ENCODE measurements around the gene SYNPO.

Gene SYNPO

DNA sequence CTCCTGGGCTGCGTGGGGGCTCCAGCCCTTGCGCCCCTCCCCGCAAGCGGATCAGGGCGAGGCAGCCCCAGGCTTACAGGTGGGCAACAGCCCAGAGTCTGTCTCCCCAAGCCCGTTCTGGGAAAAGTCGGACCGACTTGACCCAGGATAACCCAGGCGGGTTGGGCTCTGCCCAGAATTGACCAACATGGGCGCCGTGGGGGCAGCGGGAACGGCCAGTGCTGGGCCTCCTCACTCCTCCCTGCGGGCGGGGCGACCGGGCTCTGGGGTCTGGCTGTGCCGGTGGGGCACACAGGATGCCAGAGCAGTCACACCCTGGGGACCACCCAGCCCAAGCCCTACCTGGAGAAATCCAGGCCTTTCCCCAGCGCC is 15.3 kb upstream of the SYNPO start:
- no peak for ATAC-seq

DNA sequence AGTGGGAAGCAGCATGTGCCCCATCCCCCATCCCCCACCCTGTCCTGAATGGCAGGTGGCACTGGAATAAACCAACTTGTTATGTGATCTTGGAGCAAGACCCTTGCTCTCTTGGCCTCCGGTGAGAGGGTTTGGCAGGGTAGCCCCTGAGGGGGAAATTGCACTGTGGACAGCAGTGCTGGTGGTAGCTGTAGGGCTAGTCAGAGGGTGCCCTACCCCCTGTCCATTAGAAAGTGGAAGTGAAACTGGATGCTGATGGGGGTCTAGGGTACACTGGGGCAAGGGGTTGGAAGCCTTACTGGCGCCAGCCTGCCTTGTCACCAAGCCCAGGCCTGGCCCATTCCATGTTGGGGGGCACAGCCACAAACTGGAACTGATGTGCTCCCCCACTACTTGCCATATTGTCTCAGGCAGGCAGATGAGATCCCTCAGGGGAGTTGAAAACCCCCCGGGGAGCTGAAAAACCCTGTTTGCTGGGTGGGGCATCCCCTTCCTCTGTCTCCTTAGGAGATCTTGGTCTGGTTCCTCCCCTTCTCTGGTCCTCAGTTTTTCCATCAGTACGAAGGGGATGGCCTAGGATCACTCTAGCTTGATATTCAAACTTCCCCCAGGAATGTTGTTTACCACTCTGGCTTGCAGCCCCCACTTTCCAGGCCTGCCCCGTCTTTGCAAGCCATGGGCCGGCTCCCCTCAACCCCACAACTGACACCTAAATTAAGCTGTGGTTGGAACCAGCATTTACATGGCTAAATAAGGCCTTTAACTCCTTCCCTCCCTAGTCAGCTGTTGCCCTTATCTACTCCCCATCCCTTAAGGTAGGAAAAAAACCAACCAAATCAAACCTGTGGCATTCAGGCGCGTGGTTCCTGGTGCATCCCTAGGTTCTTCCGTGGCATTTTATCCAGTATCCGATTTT is 14.4 kb upstream of the SYNPO start:
- peak in 1 of 2 donors; percentile 21 for ATAC-seq

DNA sequence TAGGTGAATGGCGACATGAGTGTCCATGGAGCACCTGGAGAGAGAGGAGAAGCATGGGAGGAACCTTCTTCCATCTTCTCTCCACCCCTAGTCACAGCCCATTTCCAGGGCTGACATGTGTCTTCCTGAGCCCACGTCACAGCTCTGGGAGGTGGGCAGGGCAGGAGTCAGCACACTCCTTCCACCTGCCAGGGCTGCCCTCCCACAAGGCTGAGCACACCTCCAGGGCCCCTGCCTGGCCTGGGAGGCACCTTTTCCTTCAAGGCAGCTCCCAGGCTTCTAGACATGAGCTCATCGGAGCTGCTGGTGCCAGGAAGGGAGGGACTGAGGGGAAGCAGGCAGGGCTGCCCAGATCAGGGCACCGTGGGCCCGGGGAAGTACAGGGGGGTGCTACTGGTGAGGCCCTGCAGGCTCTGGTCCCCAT is 13.6 kb upstream of the SYNPO start:
- ATAC-seq: no peak

DNA sequence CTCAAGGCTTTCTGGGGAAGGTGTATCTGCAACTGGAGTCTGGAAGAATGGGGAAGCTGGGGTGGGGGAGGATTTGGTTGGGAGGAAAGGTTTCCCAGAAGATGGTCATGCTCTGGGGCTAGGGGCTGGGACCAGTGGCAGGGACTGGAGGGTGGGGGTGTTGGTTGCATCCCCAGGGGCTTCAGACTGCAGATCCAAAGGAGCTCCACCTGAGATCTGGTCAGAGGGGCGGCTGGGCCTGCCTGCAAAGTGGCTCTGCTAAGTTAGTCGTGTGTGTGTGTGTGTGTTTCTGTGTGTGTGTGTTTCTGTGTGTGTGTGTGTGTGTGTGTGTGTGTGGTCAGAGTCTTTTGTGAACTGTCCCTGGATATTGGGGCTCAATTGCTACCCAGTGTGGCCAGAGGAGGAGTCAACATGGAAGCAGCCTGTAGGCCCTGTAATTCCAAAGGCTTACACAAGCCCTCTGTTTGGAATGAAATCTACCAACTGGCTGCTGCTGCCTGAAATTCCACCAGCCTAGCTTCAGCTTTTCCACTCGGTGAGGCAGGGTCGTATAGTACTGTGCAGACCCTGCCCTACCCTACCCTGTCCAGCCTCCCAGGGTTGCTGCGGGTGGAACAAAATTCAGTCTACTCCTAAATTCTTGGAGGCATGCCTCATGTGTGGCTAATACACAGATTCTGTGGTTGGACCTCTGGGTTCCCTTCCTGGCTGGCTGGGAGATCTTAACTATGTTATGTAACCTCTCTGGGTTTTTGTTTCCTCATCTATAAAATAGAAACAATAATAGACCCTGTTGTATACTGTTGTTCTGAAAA is 12.5 kb upstream of the SYNPO start:
- ATAC-seq: no peak

DNA sequence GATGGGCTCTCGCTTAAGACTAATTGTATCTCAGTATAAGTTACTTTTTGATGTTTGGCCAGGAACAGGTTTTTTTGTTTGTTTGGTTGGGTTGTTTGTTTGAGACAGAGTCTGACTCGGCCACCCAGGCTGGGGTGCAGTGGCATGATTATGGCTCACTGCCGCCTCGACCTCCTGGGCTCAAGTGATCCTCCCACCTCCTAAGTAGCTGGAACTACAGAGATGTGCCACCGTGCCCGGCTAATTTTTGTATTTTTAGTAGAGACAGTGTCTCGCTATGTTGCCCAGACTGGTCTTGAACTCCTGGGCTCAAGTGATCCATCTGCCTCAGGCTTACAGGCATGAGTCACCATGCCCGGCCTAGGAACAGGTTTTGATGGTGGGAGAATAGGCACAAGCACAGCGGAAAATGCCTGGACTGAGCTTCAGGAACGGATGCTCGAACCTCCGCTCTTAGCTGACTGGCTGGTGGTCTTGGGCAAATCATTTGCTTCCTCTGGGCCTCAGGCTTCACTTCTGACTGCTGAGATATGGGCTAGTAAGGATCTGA is 11.4 kb upstream of the SYNPO start:
- ATAC-seq: no peak

DNA sequence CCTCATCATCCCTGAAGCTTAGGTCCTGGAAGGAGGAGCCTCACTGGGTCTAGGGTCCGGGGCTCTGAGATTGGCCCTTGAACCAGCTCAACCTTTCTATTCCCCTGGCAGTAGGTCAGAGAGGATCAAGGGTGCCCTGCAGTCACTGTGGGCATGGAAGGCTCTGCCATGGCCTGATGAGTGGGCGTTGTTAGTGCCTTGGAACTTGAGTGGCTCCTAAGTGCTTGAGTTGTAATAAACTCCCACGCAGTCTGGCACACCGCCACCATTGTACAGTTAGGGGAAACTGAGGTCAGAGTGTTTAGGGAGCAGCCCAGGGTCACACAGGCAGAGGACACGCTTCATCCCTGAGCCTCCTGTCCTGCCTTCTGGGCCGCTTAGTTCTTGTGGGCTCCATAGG is 10.4 kb upstream of the SYNPO start:
- ATAC-seq: no peak

DNA sequence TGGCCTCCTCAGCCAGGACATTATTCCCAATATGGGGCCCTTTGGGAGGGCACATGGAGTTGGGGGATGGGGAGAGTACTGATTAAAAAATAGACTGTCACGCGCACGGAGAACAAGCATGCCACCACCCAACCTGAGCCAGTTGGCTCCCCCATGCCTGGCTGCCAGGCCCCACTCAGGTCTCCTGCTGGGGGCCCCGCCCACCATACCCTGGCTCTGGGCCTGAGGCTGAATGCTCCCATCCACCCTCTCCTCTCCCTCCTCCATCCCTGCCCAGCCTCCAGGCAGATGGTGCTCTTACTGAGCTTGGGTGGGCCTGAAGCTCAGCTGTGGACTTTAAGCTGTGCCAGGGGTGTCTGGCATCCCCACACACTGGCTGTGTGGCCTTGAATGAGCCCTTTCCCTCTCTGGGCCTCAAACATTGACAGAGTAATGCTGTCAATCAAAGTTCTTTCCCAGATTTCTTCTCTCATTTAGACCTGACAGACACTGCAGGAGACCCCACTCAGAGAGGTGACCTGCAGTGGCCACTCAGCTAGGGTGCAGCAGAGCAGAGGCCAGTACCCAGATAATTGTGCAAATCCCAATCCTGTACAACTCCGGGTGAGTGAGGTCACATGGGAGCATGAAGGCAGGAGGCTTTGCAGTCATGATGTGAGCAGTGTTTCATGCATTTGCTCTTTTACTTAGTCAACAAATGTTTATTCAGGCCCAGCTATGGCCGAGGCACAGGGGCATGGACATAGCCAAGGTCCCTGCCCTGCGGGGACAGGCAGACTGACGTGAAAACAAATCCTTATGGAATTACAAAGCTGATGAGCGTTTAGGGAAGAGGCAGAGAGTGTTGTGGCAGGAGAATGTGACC is 9.8 kb upstream of the SYNPO start:
- no peak for ATAC-seq

DNA sequence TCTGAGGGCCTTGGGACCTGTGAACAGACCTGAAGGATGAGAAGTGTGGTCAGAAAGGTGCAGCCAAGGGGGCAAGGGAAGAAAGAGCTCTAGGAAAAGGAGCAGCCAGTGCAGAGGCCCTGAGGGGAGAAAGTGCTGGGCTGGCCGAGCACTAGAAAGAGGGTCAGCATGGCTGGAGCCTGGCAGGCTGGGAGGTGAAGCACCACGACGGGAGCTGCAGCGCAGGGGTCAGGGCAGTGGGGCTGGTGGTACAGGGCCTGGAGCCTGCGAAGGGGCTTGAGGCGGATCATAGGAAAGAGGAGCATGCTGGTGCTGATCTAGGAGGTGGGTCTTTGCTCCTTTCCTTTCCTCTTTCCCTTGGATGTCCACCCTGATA is 9.1 kb upstream of the SYNPO start:
- ATAC-seq: no peak

DNA sequence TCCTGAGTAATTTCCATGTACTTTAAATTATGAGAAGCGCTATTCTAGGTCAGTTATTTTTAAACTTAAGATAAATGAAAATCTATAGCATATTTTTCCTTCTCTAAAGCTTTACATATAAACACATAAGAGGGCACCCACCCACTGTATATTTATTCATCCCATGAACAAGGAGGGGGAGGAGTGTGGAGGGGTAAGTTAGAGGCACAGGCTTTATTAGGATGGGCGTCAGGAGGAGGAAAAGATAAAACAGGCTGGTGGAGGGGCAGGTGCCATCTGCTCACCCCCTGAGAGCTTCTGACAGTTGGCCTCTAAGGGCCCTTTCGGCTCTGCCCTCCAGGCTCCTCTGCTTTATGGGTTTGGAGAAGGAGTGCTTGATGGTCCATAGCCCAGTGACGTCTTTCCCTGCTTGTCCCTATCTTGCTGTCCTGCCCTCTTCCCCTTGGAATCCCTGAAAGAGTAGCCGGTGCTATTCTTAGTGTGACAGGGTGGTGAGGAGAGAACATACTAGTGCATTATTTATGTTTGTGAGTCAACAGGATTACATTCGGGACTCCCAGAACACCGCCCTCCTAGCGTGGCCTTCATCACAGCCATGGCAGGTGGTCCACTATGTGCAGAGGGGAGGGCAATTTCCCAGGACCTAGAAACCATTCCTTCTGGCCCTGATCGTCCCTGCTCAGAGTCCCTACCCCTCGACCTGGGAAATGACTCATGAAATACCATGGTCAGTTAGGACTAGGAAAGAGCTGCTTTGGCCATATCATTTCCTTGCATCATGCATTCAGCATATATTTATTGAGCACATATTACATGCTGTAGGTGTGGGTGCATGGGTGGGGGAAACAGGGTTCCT is 7.9 kb upstream of the SYNPO start:
- no peak for ATAC-seq

DNA sequence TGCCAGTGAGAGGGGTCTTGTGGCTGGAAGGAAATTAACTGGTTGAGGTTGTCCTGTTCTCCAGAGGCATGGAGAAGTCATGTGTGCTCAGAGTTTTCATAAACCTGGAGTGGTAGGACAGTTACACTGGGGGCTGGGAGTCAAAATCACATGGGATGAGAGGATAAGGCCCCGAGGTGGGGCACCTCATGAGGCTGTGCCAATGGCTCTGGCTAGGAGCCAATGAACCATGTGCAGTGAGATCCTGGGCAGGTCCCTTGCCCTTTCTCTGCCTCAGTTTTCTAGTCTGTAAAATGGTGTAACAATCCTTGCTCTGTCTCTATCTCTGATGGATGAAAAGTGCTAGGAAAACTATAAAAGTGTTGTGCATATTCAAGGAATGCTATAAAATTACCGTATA is 7.0 kb upstream of the SYNPO start:
- no peak for ATAC-seq

DNA sequence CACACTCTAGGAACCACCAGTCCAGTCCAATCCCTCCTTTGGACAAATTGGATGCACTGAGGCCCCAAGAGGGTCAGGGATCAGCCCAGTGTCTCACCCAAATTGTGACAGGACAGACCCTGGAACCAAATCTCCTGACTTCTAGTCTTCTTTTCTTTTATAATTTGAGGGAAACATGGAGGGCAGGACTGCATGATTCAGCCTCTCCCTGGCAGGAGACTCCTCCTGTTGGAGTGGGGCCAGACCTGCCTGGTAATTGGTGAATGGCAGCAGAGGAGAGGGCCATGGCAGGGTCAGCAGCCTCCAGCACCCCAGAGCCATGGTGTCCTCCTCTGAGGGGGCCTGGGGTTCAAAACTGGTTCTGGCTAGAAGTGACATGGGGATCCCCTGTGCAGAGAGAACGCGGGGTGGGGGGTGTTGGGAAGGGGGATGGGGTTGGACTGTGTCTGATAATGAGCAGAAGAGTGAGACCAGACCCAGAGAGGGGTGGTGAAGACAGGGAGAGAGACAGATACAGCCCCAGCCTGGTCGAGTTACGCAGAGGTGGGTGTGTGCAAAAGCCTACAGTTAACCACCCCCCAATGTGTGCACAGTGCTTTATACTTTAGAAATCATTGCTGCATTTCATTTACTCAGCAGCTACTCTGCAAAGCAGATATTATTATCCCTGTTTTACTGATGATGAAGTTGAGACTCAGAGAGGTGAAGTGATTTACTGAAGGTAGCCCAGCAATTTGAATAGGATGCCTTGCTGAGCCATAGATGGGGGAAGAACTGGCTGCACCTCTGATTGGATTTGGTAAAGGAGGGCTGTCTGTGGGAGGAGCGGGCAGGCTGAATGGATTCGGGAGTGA is 3.8 kb upstream of the SYNPO start:
- ATAC-seq: no peak

DNA sequence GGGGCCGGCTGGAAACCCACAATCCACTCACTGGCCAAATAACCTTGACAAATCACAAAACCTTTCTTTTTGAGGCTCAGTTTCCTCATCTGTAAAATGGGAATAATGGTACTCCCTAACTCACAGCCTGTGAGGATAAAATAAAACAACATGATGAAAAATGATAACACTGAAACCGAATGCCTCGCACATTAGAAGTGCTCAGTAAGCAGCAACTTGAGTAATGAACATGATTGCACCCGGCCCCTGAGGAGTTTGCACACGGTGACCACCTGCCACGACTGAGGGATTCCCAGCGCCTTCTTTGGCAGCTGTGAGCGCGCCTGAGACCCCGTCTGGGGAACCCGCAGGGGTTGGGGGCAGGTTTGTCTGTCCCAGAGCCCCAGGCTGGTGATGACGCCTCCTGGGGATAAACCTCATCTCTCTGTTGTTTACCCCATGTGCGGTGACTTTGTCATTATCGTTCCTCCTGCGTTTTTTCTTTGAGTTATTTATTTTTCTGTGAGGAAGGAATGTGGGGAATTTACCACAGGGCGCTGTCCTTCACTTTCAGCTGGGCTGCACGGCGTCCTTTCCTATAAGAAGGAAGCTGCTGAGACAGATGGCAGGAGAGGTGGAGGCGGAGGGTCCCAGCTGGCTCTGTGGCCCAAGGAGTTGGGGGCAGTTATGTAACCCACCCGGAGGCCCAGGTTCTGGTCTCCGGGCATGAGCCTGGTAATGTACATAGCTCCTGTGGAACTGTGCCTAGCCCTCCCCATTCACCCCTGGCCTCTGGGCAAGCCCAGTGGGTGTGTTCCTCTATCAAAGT is 3.0 kb upstream of the SYNPO start:
- no peak for ATAC-seq

DNA sequence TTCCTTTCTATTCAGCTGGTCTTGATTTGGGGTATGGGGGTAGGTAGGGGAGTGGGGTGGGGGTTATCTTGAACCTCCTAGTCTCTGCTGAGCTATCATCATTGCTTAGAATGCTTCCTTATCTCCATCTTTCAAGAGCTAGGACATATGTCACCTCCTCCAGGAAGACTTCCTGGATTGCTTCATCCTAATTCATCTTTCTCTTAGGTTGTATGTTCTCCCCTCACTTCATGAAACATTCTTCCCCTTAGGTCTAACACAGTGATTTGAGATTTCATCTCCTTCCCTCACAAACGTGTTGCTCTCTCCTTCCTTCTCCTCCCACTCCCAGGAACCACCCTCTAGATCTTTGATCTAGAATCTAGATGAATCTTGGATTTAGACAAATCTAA is 2.4 kb upstream of the SYNPO start:
- ATAC-seq: no peak

DNA sequence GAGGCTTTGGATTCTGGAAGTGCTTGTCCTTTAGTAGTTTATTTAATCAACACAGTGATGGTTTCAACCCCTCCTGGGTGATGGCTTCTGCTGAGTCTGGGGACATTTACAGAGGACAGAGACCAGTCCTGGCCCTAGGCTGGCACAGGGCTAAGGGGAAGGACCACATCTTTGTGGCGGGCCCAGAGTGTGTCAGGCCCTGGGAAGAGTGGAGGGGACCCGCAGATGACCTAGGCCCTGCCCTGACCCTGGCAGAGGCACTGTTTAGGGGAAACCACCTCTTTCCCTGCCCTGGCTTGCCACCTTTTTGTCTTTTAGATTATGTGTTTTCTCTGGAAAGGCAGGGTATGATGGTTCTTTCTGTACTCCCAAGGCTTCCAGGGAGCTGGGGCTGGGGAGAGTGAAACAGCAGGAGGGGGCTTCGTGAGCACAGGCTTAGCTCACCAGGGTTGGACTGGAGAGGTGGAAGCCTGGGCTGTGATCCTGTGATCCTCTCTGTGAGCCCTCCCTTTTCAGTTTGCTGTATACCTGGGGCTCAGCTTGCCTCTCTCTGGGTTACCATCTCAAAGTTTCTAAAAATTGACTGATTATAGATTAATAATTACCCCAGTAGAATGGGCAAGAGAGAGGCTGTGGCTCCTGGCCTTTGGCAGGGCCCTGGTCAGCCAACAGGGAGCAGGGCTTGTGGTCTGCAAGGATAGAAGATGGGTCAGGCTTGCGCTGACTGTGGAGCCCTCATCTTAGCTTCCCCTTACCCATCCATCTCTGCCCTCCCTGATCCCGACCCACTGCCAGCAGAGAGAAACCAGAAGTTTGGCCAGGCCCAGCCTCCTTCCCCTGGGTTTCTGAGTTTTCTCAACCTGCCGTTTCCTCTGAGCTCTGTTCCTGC is 1.7 kb upstream of the SYNPO start:
- no peak for ATAC-seq

DNA sequence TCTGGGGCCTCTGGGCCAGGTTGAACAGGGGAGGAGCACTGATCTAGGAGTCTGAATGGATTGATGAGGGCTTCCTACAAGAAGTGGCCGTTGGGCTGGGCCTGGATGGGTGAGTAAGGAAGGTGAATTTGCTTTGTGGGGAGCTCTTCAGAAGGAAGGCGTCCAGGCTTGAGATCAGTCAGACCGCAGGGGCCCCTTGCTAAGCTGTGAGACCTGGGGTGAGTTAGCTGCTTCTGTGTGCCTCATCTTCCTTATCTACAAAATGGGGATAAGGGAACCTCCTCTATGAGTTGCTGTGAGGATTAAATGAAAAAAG is 1.1 kb upstream of the SYNPO start:
- no peak for ATAC-seq

DNA sequence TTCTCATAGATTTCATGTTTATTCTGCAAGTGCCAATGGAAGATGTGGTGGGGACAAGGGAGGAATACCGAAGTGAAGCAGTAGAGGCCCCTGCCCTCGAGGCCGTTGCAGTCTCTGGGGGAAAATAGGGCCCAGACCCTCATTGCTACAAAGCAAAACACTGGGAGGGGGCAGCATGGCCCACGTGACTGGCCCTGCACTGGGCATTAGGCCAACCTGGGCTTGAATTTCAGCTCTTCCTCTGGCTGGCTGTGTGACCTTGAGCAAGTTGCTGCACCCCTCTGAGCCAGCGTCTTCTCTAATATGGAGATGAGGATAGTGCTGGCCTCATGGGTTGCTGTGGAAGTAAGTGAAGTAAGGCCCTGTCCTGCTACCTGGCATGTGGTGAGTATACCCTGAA is 709 bp upstream of the SYNPO start:
- no peak for ATAC-seq

DNA sequence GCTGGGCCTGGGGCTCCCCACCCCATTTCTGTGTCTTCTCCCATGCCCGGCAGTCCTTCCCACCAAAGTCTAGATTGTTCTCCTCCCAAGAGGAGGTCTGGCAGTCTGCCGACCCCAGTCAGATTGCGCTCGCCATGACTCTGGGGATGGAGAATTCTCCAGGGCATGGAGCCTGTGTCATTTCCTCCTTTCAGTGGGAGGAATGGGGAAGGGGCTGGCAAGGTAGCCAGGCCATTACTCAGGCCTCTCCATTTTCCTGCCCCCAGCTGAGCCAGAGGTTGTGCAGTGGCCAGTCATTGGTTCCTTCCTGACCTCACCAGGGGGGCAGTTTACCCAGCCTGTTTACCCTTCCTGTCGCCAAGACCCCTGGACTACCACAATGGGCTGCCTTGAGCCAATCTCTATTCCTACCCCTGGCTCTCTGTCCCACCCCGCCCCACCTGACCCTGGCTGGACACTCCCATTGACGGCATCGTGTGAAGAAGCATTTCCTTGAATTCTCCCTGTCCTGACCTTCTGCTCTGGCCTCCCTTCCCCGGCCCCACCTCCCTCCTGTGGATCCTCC is 628 bp downstream of the SYNPO start:
- no peak for ATAC-seq

DNA sequence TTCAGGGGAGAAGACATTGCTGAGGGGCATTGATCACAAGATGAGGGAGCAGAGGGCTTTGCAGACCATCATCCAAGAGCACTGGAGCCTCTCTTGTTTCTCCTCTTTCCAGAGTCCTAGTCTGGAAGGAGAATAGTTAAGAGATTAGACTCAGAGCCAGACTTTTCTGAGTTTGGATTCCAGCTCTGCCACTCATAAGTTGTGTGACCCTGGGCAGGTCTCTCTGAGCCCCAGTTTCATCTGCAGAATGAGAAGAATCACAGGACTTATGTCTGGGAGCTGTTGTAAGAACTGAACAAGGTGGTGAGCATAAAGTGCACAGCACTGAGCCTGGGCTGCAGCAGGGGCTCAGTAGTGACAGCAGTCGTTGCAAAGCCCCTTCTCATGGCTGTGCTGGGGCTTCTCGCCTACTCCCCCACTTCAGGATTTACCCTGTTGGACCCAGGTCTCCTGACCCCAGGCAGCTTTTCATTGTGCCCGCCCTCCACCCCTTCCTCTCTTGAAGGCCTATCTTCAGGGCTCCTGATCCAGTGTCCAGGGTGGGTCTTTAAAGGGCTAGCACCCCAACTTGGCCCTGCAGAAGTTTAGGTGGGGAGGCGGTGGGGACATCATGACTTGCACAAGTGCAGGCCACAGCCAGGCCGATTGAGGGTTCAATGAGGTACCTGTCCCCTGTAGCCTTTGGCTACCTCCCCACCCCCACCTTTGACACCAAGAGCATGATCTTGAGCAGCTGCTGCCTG is 1.5 kb downstream of the SYNPO start:
- ATAC-seq: no peak
